OCI-LY3 (cell line): ENCODE results near the gene RAPGEF5.
"Not testable (repeated sequence)": the region's sequence is repeated elsewhere in the genome, so short reads cannot be mapped to it uniquely, and the experiment has no call there.

Experiments used
- H2AFZ ChIP-seq: fragments of 200-600, 300-600 bp; shearing (Covaris generic); 2 replicates; pipeline ENCODE4 v1.6.0; 2014; ENCODE audit warnings: antibody characterized with exemption, low read depth, low read length
- H3K27ac ChIP-seq: fragments of 200-600, 300-600 bp; sonication (generic); 2 replicates; pipeline ENCODE4 v1.5.1; 2014; ENCODE audit warnings: mild to moderate bottlenecking, low read length, moderate library complexity, mixed read lengths
- H3K27me3 ChIP-seq: fragments of 200-600, 300-600 bp; sonication (generic); 2 replicates; pipeline ENCODE4 v1.6.1; 2014; ENCODE audit warnings: low read depth, low read length, mixed read lengths
- H3K36me3 ChIP-seq: fragments of 200-600, 300-600 bp; sonication (generic); replicated peaks from 2 replicates; pipeline ENCODE3; 2014; ENCODE audit warnings: low read depth, low read length, mixed read lengths
- H3K4me1 ChIP-seq: fragments of 300-600, 200-600 bp; sonication (generic); 2 replicates; pipeline ENCODE4 v1.6.1; 2014; ENCODE audit warnings: low read length, mixed read lengths
- H3K4me2 ChIP-seq: fragments of 200-600, 300-600 bp; sonication (generic); 2 replicates; pipeline ENCODE4 v1.6.1; 2014; ENCODE audit warnings: low read length, mixed read lengths
- H3K4me3 ChIP-seq: fragments of 300-600, 200-600 bp; sonication (generic); 2 replicates; pipeline ENCODE4 v1.5.1; 2014; ENCODE audit warnings: antibody characterized with exemption, mild to moderate bottlenecking, low read length, moderate library complexity
- H3K79me2 ChIP-seq: fragments of 300-600, 200-600 bp; shearing (Covaris generic); 2 replicates; pipeline ENCODE4 v1.6.1; 2014; ENCODE audit warnings: mild to moderate bottlenecking, low read length, mixed read lengths
- H3K9ac ChIP-seq: fragments of 300-600, 200-600 bp; shearing (Covaris generic); 2 replicates; pipeline ENCODE4 v1.6.0; 2014; ENCODE audit warnings: mild to moderate bottlenecking, low read length, moderate library complexity
- H3K9me3 ChIP-seq: fragments of 200-600, 300-600 bp; shearing (Covaris generic); 2 replicates; pipeline ENCODE4 v1.6.1; 2014; ENCODE audit warnings: low read length, mixed read lengths; ENCODE audit not compliant: insufficient read depth
- H4K20me1 ChIP-seq: fragments of 200-600, 300-600 bp; sonication (generic); 2 replicates; pipeline ENCODE4 v1.6.1; 2016; ENCODE audit warnings: low read length, mixed read lengths; ENCODE audit not compliant: insufficient read depth
- CTCF ChIP-seq: fragments of 200-600, 300-600 bp; sonication (generic); IDR thresholded peaks from 2 replicates; pipeline ENCODE4 v1.5.1; 2014; ENCODE audit warnings: antibody characterized with exemption, low read length, low read depth
- EZH2phosphoT487 ChIP-seq: fragments of 200-600 bp; shearing (Covaris generic); IDR thresholded peaks from 2 replicates; pipeline ENCODE4 v1.6.1; 2018; ENCODE audit warnings: antibody characterized with exemption, mixed run types, low read depth

Gene RAPGEF5

DNA sequence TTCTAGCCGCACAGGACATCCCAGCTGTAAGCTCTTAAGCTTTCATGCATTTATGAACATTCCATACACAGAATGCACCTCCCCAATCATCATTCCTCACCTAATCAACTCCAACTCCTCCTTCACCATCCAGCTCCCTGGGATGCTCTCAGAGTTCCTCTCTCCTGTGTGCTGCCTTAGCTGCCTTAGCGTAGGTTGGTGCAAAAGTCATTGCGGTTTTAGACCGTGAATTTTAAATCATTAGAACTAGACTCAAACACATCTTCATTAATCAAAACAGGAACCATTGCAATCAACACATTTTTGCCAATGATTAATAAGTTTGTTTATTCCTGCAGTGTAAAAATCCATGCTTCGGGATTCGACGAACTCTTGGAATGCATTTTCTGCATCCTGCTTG is 251.4 kb downstream of the RAPGEF5 start:
- no peak overlapping the region for H3K4me3 ChIP-seq
- H3K27ac ChIP-seq = no peak overlapping the region
- no peaks in the 10 kb centered on the region for H4K20me1 ChIP-seq
- peaks cover 6% of the 10 kb centered on the region for H3K4me1 ChIP-seq
- H2AFZ ChIP-seq = no peak overlapping the region
- H3K79me2 ChIP-seq = no peaks in the 10 kb centered on the region
- no peak overlapping the region for H3K9ac ChIP-seq
- no peak overlapping the region for H3K4me2 ChIP-seq
- H3K27me3 ChIP-seq = no peaks in the 10 kb centered on the region
- no peak for TF ChIP-seq EZH2phosphoT487
- no peak for TF ChIP-seq CTCF
- H3K9me3 ChIP-seq = no peaks in the 10 kb centered on the region
- no peaks in the 10 kb centered on the region for H3K36me3 ChIP-seq

GRCh38 chr7:22094413-22095342 is 262.3 kb downstream of the RAPGEF5 start:
- H3K9ac ChIP-seq = no peak overlapping the region
- peaks cover 20% of the 10 kb centered on the region for H3K4me1 ChIP-seq
- H4K20me1 ChIP-seq = no peaks in the 10 kb centered on the region
- no peaks in the 10 kb centered on the region for H3K27me3 ChIP-seq
- H3K4me3 ChIP-seq = no peak overlapping the region
- H3K4me2 ChIP-seq = no peak overlapping the region
- no peaks in the 10 kb centered on the region for H3K9me3 ChIP-seq
- H3K36me3 ChIP-seq = no peaks in the 10 kb centered on the region
- no peak for TF ChIP-seq EZH2phosphoT487
- no peak for TF ChIP-seq CTCF
- no peak overlapping the region for H3K27ac ChIP-seq
- no peaks in the 10 kb centered on the region for H3K79me2 ChIP-seq
- H2AFZ ChIP-seq = no peak overlapping the region; the same call in 1 of the 2 replicates

DNA sequence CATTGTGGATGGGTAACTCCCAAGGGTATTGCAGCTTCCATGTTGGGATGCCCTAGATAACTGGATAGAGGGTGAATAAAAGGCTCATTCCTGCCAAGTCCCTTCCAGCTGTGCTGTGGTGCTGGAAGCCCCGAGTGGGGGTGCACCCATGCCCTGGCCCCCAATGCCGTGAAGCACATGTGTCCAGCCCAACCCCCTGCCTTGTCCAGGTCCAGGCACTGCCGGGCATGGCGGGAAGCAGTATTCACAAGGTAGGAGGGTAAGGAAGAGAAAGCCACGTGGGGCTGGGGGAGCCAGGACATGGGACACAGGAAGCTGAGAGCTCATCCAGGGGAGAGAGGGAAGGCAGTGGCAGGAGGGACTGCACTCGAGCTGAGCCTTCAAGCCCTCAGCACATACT is 263.0 kb downstream of the RAPGEF5 start:
- Histone ChIP-seq H3K27me3 (no peaks in the 10 kb centered on the region), H3K4me1 (peaks cover 20% of the 10 kb centered on the region), H4K20me1 (no peaks in the 10 kb centered on the region), H3K27ac (no peak overlapping the region), H3K4me2 (no peak overlapping the region), H3K79me2 (no peaks in the 10 kb centered on the region), H3K36me3 (no peaks in the 10 kb centered on the region), H2AFZ (no peak overlapping the region), H3K4me3 (no peak overlapping the region), H3K9me3 (no peaks in the 10 kb centered on the region), H3K9ac (no peak overlapping the region)
- TF ChIP-seq EZH2phosphoT487 (no peak), CTCF (no peak)

- Histone ChIP-seq H3K4me3 (no peak overlapping the region), H3K36me3 (no peaks in the 10 kb centered on the region), H3K9me3 (no peaks in the 10 kb centered on the region), H3K27me3 (no peaks in the 10 kb centered on the region), H3K4me2 (no peak overlapping the region), H3K27ac (no peak overlapping the region), H3K4me1 (peaks cover 15% of the 10 kb centered on the region), H4K20me1 (no peaks in the 10 kb centered on the region), H3K9ac (no peak overlapping the region), H2AFZ (no peak overlapping the region), H3K79me2 (no peaks in the 10 kb centered on the region)
- no peak for TF ChIP-seq EZH2phosphoT487
- TF ChIP-seq CTCF = no peak
Observed at GRCh38 chr7:22093001-22093400, 264.0 kb downstream of the RAPGEF5 start.

DNA sequence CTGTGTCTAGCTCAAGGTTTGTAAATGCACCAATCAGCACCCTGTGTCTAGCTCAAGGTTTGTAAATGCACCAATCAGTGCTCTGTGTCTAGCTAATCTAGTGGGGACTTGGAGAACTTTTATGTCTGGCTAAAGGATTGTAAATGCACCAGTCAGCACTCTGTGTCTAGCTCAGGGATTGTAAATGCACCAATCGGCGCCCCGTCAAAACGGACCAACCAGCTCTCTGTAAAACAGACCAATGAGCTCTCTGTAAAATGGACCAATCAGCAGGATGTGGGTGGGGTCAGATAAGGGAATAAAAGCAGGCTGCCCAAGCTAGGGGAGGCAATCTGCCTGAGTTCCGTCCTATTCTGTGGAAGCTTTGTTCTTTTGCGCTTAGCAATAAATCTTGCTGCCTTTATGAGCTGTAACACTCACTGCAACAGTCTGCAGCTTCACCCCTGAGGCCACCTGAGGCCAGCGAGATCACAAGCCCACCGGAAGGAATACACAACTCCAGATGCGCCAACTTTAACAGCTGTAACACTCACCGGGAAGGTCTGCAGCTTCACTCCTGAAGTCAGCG is 265.9 kb downstream of the RAPGEF5 start:
- H3K27ac ChIP-seq = not testable (repeated sequence)

More for the DNA sequence above, 265.9 kb downstream of the RAPGEF5 start:
- not testable (repeated sequence) for H4K20me1 ChIP-seq, H2AFZ ChIP-seq, H3K36me3 ChIP-seq, H3K4me2 ChIP-seq, H3K9ac ChIP-seq, H3K9me3 ChIP-seq, H3K4me3 ChIP-seq, H3K4me1 ChIP-seq, H3K79me2 ChIP-seq, H3K27me3 ChIP-seq
